Liver (tissue), 9 donors: ENCODE results near the gene NR2F6. TPM values are rescaled to one million over a fixed set of nuclear protein-coding genes. Genes with fewer than 3 reads are reported as not detected.

Experiments
- DNase-seq: peaks from one replicate; pipeline ENCODE4 v3.0.0-alpha.2; 2017; ENCODE audit warnings: low spot score
- H3K27ac ChIP-seq, 2 donors: one replicate each; pipeline ENCODE4 v1.7.0; 2013; ENCODE audit warnings: inconsistent platforms in 2 of 2, low read length in 2 of 2, control low read depth in 1 of 2, low read depth in 1 of 2, mild to moderate bottlenecking in 1 of 2
- H3K27me3 ChIP-seq, 4 donors: one replicate each; pipeline versions ENCODE4 v1.6.1 to v1.7.0; 2013; ENCODE audit warnings: low read length in 3 of 4, inconsistent platforms in 1 of 4, mild to moderate bottlenecking in 1 of 4, moderate library complexity in 1 of 4; ENCODE audit not compliant: control insufficient read depth in 4 of 4, insufficient read depth in 4 of 4
- H3K36me3 ChIP-seq, 4 donors: one replicate each; pipeline versions ENCODE4 v1.6.1 to v1.7.0; 2013; ENCODE audit warnings: low read length in 3 of 4, mild to moderate bottlenecking in 3 of 4, low read depth in 1 of 4, moderate library complexity in 1 of 4; ENCODE audit not compliant: control insufficient read depth in 4 of 4, insufficient read depth in 3 of 4
- H3K4me1 ChIP-seq, 4 donors: one replicate each; pipeline versions ENCODE4 v1.6.1 to v1.7.0; 2013; ENCODE audit warnings: low read length in 3 of 4, mild to moderate bottlenecking in 3 of 4, moderate library complexity in 1 of 4; ENCODE audit not compliant: control insufficient read depth in 4 of 4, insufficient read depth in 4 of 4
- H3K4me3 ChIP-seq, 3 donors: one replicate each; pipeline versions ENCODE4 v1.6.1 to v1.7.0; 2013; ENCODE audit warnings: low read length in 3 of 3, control low read depth in 1 of 3, low read depth in 1 of 3, mild to moderate bottlenecking in 1 of 3
- H3K9ac ChIP-seq, 2 donors: one replicate each; pipeline ENCODE4 v1.7.0; 2013; ENCODE audit warnings: low read length in 2 of 2, mild to moderate bottlenecking in 2 of 2, moderate library complexity in 2 of 2, control low read depth in 1 of 2, low read depth in 1 of 2
- H3K9me3 ChIP-seq, 4 donors: one replicate each; pipeline versions ENCODE4 v1.6.1 to v1.7.0; 2013; ENCODE audit warnings: low read length in 3 of 4; ENCODE audit not compliant: control insufficient read depth in 4 of 4
- ATF3 ChIP-seq: IDR thresholded peaks from 2 replicates; pipeline ENCODE4 v1.6.1; 2016; ENCODE audit warnings: antibody characterized with exemption
- GABPA ChIP-seq, 2 donors: IDR thresholded peaks in 1 of 2; conservative IDR thresholded peaks in 1 of 2; 2 replicates each; pipeline ENCODE4 v1.6.1; 2016; ENCODE audit warnings: antibody characterized with exemption in 2 of 2, mild to moderate bottlenecking in 1 of 2, moderate library complexity in 1 of 2
- HNF4A ChIP-seq, 2 donors: conservative IDR thresholded peaks; 2 replicates each; pipeline ENCODE4 v1.6.1; 2016; ENCODE audit warnings: antibody characterized with exemption in 2 of 2, mild to moderate bottlenecking in 2 of 2
- JUND ChIP-seq, 2 donors: IDR thresholded peaks; 2 replicates each; pipeline ENCODE4 v1.6.1; 2016; ENCODE audit warnings: antibody characterized with exemption in 2 of 2
- RXRA ChIP-seq, 2 donors: IDR thresholded peaks; 2 replicates each; pipeline ENCODE4 v1.6.1; 2017 to 2018; ENCODE audit warnings: antibody characterized with exemption in 2 of 2, mild to moderate bottlenecking in 1 of 2
- TAF1 ChIP-seq: conservative IDR thresholded peaks from 2 replicates; pipeline ENCODE4 v1.6.1; 2016; ENCODE audit warnings: antibody characterized with exemption, mild to moderate bottlenecking
- ZBTB33 ChIP-seq: IDR thresholded peaks from 2 replicates; pipeline ENCODE4 v1.6.1; 2016; ENCODE audit warnings: antibody characterized with exemption
- WGBS: extraction: QIAGEN DNeasy Blood & Tissue Kit; methylation state at CpG from one replicate; pipeline ENCODE4 v1.1.7; 2013; 5-methylcytosine and 5-hydroxymethylcytosine counted together
- polyA plus RNA-seq, 2 donors: library from polyadenylated mRNA; stranded (reverse) in 1 of 2; unstranded in 1 of 2; fragments of 200-250 nt in 1 of 2; fragments of >200 nt in 1 of 2; fragmentation: Nextera tagmentation in 1 of 2; extraction: Ambion mirVana in 1 of 2; gene quantifications; one replicate each; pipeline versions ENCODE4 v1.2.1 to v1.2.3, GENCODE V29; 2013 to 2015
- total RNA-seq, 2 donors: library from RNA; depleted of rRNA; stranded (reverse); fragments of >200 nt; gene quantifications; one replicate each; pipeline ENCODE4 v1.2.3, GENCODE V29; 2014
- donor health status: healthy.
- donor health status: healthy.
- donor health status: healthy.
- donor health status: healthy.
- donor health status: healthy.

The NR2F6 gene
- total and polyA plus RNA-seq, 4 donors = 30.5 to 86.1 (median 52.6) TPM

GRCh38 chr19:17237747-17238706, 7.7 kb downstream of the NR2F6 start:
- TF ChIP-seq ZBTB33 (no peak), TAF1 (no peak)
- Histone ChIP-seq H3K4me3 (no peak overlapping the region), H3K27me3 (no peaks in the 10 kb centered on the region), H3K9ac (no peak overlapping the region), H3K27ac (no peak overlapping the region), H3K9me3 (no peaks in the 10 kb centered on the region), H3K4me1 (peaks cover 31 to 77% (median 62%) of the 10 kb centered on the region in 4 donors), H3K36me3 (peaks cover 2 to 9% (median 7%) of the 10 kb centered on the region in 4 donors)
- 87% methylated on average over 13 of the region's 13 CpGs for WGBS
- no peak for DNase-seq

GRCh38 chr19:17236811-17237543, 8.7 kb downstream of the NR2F6 start:
- DNase-seq = no peak
- 65% methylated on average over 18 of the region's 18 CpGs for WGBS
- no peaks in the 10 kb centered on the region for H3K27me3 ChIP-seq
- peak overlapping the region; percentile 41 to 46 for H3K27ac ChIP-seq
- H3K4me1 ChIP-seq = peaks cover 25 to 67% (median 52%) of the 10 kb centered on the region in 4 donors
- H3K36me3 ChIP-seq = peaks cover 7 to 16% (median 13%) of the 10 kb centered on the region in 4 donors
- no peak for TF ChIP-seq GABPA (IDR thresholded peaks at IDR 0.05 in 1 of 2, conservative IDR thresholded peaks at IDR 0.05 in 1 of 2)
- TF ChIP-seq ATF3 = no peak
- TF ChIP-seq JUND (IDR thresholded peaks at IDR 0.05) = no peak
- TF ChIP-seq RXRA (IDR thresholded peaks at IDR 0.05) = no peak
- no peaks in the 10 kb centered on the region for H3K9me3 ChIP-seq
- no peak overlapping the region for H3K4me3 ChIP-seq
- H3K9ac ChIP-seq = no peak overlapping the region

GRCh38 chr19:17235971-17236777, 9.5 kb downstream of the NR2F6 start:
- WGBS = 23% methylated on average over 24 of the region's 27 CpGs
- peak; percentile 53 for DNase-seq

More at GRCh38 chr19:17235971-17236777, 9.5 kb downstream of the NR2F6 start:
- Histone ChIP-seq H3K9me3 (no peaks in the 10 kb centered on the region), H3K36me3 (peaks cover 7 to 23% (median 16%) of the 10 kb centered on the region in 4 donors), H3K4me3 (peak overlapping the region in 1 of 3 donors; percentile 51), H3K27ac (peak overlapping the region; percentile 41 to 46), H3K9ac (no peak overlapping the region), H3K27me3 (no peaks in the 10 kb centered on the region), H3K4me1 (peaks cover 21 to 61% (median 48%) of the 10 kb centered on the region in 4 donors)
- no peak for TF ChIP-seq RXRA (IDR thresholded peaks at IDR 0.05)
- TF ChIP-seq HNF4A (conservative IDR thresholded peaks at IDR 0.05) = peak; percentile 25 to 28
